Activated T-helper 2 cell treated with anti-CD3 and anti-CD28 coated beads, Interferon-gamma antibody, Interleukin-2, Interleukin-4, amounts not matched to agents 10 μg/mL and 5 μg/mL and 100 μg/mL, durations not matched to agents 14 hours and 24 hours and 36 hours (primary cell): Measurements from ENCODE around the gene ATXN10. TPM values are rescaled to one million over a fixed set of nuclear protein-coding genes. Genes with fewer than 3 reads are reported as not detected.

ENCODE experiments used
- DNase-seq: peaks from one replicate; pipeline ENCODE4 v3.0.0; 2021; ENCODE audit warnings: low spot score
- H3K27ac Mint-ChIP-seq: one replicate; pipeline ENCODE4 v1.8.0; 2021; ENCODE audit warnings: mixed read lengths
- H3K27me3 Mint-ChIP-seq: one replicate; pipeline ENCODE4 v1.8.0; 2021; ENCODE audit warnings: low read depth, mixed read lengths
- H3K36me3 Mint-ChIP-seq: one replicate; pipeline ENCODE4 v1.8.0; 2021; ENCODE audit warnings: low read depth, mixed read lengths
- H3K4me1 Mint-ChIP-seq: one replicate; pipeline ENCODE4 v1.8.0; 2021; ENCODE audit warnings: low read depth, mixed read lengths
- H3K4me3 Mint-ChIP-seq: one replicate; pipeline ENCODE4 v1.8.0; 2021; ENCODE audit warnings: low read depth, mild to moderate bottlenecking, moderate library complexity, mixed read lengths
- H3K9me3 Mint-ChIP-seq: one replicate; pipeline ENCODE4 v1.8.0; 2021; ENCODE audit warnings: mixed read lengths
- intact Hi-C: fragments of 100-400 bp; cut with micrococcal nuclease; formaldehyde crosslinking; loops from one replicate; pipeline ENCODE4 v1.15.1; 2023
- total RNA-seq: library from RNA; stranded (reverse); gene quantifications from 2 replicates; pipeline ENCODE4 v1.2.3, GENCODE V29; 2022

Gene ATXN10
- total RNA-seq, 1 donor from 2014 or later: 123 TPM

GRCh38 chr22:45868571-45869339 lies 197.1 kb downstream of the ATXN10 start:
- no peak overlapping the region for H3K4me3 Mint-ChIP-seq
- H3K4me1 Mint-ChIP-seq: peaks cover 1% of the 10 kb centered on the region
- H3K27me3 Mint-ChIP-seq: peaks cover 47% of the 10 kb centered on the region
- intact Hi-C loops: loop anchor here (10.0 kb wide), 1 partner anchor 294 kb away; no protein-coding TSS in a partner anchor
- H3K27ac Mint-ChIP-seq: no peak overlapping the region
- no peaks in the 10 kb centered on the region for H3K36me3 Mint-ChIP-seq
- DNase-seq: no peak
- H3K9me3 Mint-ChIP-seq: no peaks in the 10 kb centered on the region

- H3K4me3 Mint-ChIP-seq: no peak overlapping the region
- no peaks in the 10 kb centered on the region for H3K36me3 Mint-ChIP-seq
- peaks cover 1% of the 10 kb centered on the region for H3K4me1 Mint-ChIP-seq
- DNase-seq: no peak
- intact Hi-C loops: loop anchor here (10.0 kb wide), 1 partner anchor 295 kb away; no protein-coding TSS in a partner anchor
- no peak overlapping the region for H3K27ac Mint-ChIP-seq
- no peaks in the 10 kb centered on the region for H3K9me3 Mint-ChIP-seq
- H3K27me3 Mint-ChIP-seq: peaks cover 41% of the 10 kb centered on the region
These were observed 197.8 kb downstream of the ATXN10 start for GRCh38 chr22:45869340-45869847.

- intact Hi-C loops: no loop called here
- Mint-ChIP-seq H3K4me3 (no peak overlapping the region), H3K36me3 (no peaks in the 10 kb centered on the region), H3K4me1 (no peaks in the 10 kb centered on the region), H3K27me3 (peaks cover 35% of the 10 kb centered on the region), H3K27ac (no peak overlapping the region), H3K9me3 (no peaks in the 10 kb centered on the region)
- no peak for DNase-seq
These were observed 198.4 kb downstream of the ATXN10 start for GRCh38 chr22:45870011-45870410.

- no peaks in the 10 kb centered on the region for H3K4me1 Mint-ChIP-seq
- no peak overlapping the region for H3K4me3 Mint-ChIP-seq
- intact Hi-C loops: no loop called here
- no peak overlapping the region for H3K27ac Mint-ChIP-seq
- peaks cover 33% of the 10 kb centered on the region for H3K27me3 Mint-ChIP-seq
- no peaks in the 10 kb centered on the region for H3K36me3 Mint-ChIP-seq
- H3K9me3 Mint-ChIP-seq: no peaks in the 10 kb centered on the region
- no peak for DNase-seq
These were observed 200.1 kb downstream of the ATXN10 start for GRCh38 chr22:45871721-45872120.

- Mint-ChIP-seq H3K36me3 (no peaks in the 10 kb centered on the region), H3K9me3 (no peaks in the 10 kb centered on the region), H3K27me3 (peaks cover 33% of the 10 kb centered on the region), H3K4me1 (no peaks in the 10 kb centered on the region), H3K27ac (no peak overlapping the region), H3K4me3 (no peak overlapping the region)
- intact Hi-C loops: no loop called here
- no peak for DNase-seq
These were observed 201.1 kb downstream of the ATXN10 start for GRCh38 chr22:45872659-45873263.

GRCh38 chr22:45876136-45877035 lies 204.8 kb downstream of the ATXN10 start:
- H3K4me3 Mint-ChIP-seq: no peak overlapping the region
- no peak for DNase-seq
- peaks cover 37% of the 10 kb centered on the region for H3K27me3 Mint-ChIP-seq
- intact Hi-C loops: no loop called here
- no peaks in the 10 kb centered on the region for H3K9me3 Mint-ChIP-seq
- H3K4me1 Mint-ChIP-seq: no peaks in the 10 kb centered on the region
- H3K36me3 Mint-ChIP-seq: no peaks in the 10 kb centered on the region
- no peak overlapping the region for H3K27ac Mint-ChIP-seq

GRCh38 chr22:45877036-45877380 lies 205.4 kb downstream of the ATXN10 start:
- no peaks in the 10 kb centered on the region for H3K9me3 Mint-ChIP-seq
- H3K4me3 Mint-ChIP-seq: no peak overlapping the region
- no peak overlapping the region for H3K27ac Mint-ChIP-seq
- no peak for DNase-seq
- intact Hi-C loops: no loop called here
- no peaks in the 10 kb centered on the region for H3K4me1 Mint-ChIP-seq
- H3K27me3 Mint-ChIP-seq: peaks cover 43% of the 10 kb centered on the region
- H3K36me3 Mint-ChIP-seq: no peaks in the 10 kb centered on the region

GRCh38 chr22:45877651-45878050 lies 206.0 kb downstream of the ATXN10 start:
- Mint-ChIP-seq H3K27me3 (peaks cover 43% of the 10 kb centered on the region), H3K4me1 (no peaks in the 10 kb centered on the region), H3K4me3 (no peak overlapping the region), H3K9me3 (no peaks in the 10 kb centered on the region), H3K36me3 (no peaks in the 10 kb centered on the region), H3K27ac (no peak overlapping the region)
- DNase-seq: no peak
- intact Hi-C loops: no loop called here

- Mint-ChIP-seq H3K9me3 (no peaks in the 10 kb centered on the region), H3K36me3 (no peaks in the 10 kb centered on the region), H3K27me3 (peaks cover 39% of the 10 kb centered on the region), H3K27ac (no peak overlapping the region), H3K4me3 (no peak overlapping the region), H3K4me1 (no peaks in the 10 kb centered on the region)
- intact Hi-C loops: no loop called here
- no peak for DNase-seq
These were observed 206.6 kb downstream of the ATXN10 start for GRCh38 chr22:45878051-45878781.

GRCh38 chr22:45878901-45879551 lies 207.4 kb downstream of the ATXN10 start:
- Mint-ChIP-seq H3K36me3 (no peaks in the 10 kb centered on the region), H3K4me1 (no peaks in the 10 kb centered on the region), H3K27ac (no peak overlapping the region), H3K4me3 (no peak overlapping the region), H3K9me3 (no peaks in the 10 kb centered on the region), H3K27me3 (peaks cover 42% of the 10 kb centered on the region)
- intact Hi-C loops: no loop called here
- DNase-seq: no peak

- Mint-ChIP-seq H3K4me1 (no peaks in the 10 kb centered on the region), H3K9me3 (no peaks in the 10 kb centered on the region), H3K27me3 (peaks cover 42% of the 10 kb centered on the region), H3K27ac (no peak overlapping the region), H3K36me3 (no peaks in the 10 kb centered on the region), H3K4me3 (no peak overlapping the region)
- intact Hi-C loops: no loop called here
- DNase-seq: no peak
These were observed 207.9 kb downstream of the ATXN10 start for GRCh38 chr22:45879552-45879949.
